ENCODE measurements around the gene CAND2. TPM values are rescaled to one million over a fixed set of nuclear protein-coding genes. Genes with fewer than 3 reads are reported as not detected.

CAND2 gene
- total and polyA plus RNA-seq, 9 donors: 3.5 to 25.1 (median 16.6) TPM

- Histone ChIP-seq H3K36me3 (no peaks in the 10 kb centered on the region), H3K27ac (no peak overlapping the region), H3K9me3 (no peaks in the 10 kb centered on the region), H3K27me3 (no peaks in the 10 kb centered on the region), H3K4me1 (ENCODE audit: insufficient read depth) (peaks cover 5% of the 10 kb centered on the region), H3K4me3 (no peak overlapping the region)
- 89 to 94% (median 93%) methylated on average over 5 of the region's 5 CpGs for WGBS, 3 donors
- DNase-seq: no peak
- no peak for TF ChIP-seq POLR2A (IDR thresholded peaks at IDR 0.05)
- TF ChIP-seq EP300 (IDR thresholded peaks at IDR 0.05): no peak
- no peak for TF ChIP-seq CTCF (IDR thresholded peaks at IDR 0.05)
- intact Hi-C loops (cut with DNase I): no loop called here
These were observed 44.9 kb upstream of the CAND2 start for GRCh38 chr3:12751571-12751970.

GRCh38 chr3:12752102-12752501, 44.4 kb upstream of the CAND2 start:
- intact Hi-C loops (cut with DNase I): no loop called here
- Histone ChIP-seq H3K27ac (no peak overlapping the region), H3K27me3 (no peaks in the 10 kb centered on the region), H3K4me1 (ENCODE audit: insufficient read depth) (peaks cover 5% of the 10 kb centered on the region), H3K9me3 (no peaks in the 10 kb centered on the region), H3K36me3 (no peaks in the 10 kb centered on the region), H3K4me3 (no peak overlapping the region)
- 57 to 62% (median 61%) methylated on average over 3 of the region's 3 CpGs for WGBS, 3 donors
- TF ChIP-seq POLR2A (IDR thresholded peaks at IDR 0.05) (no peak), EP300 (IDR thresholded peaks at IDR 0.05) (no peak), CTCF (IDR thresholded peaks at IDR 0.05) (no peak)
- DNase-seq: no peak

- Histone ChIP-seq H3K27me3 (no peaks in the 10 kb centered on the region), H3K9me3 (no peaks in the 10 kb centered on the region), H3K4me3 (no peak overlapping the region), H3K4me1 (ENCODE audit: insufficient read depth) (peaks cover 5% of the 10 kb centered on the region), H3K27ac (no peak overlapping the region), H3K36me3 (no peaks in the 10 kb centered on the region)
- no peak for TF ChIP-seq POLR2A (IDR thresholded peaks at IDR 0.05)
- no peak for TF ChIP-seq CTCF (IDR thresholded peaks at IDR 0.05)
- TF ChIP-seq EP300 (IDR thresholded peaks at IDR 0.05): no peak
- intact Hi-C loops (cut with DNase I): no loop called here
- DNase-seq: no peak
- WGBS, 3 donors: 66 to 71% (median 68%) methylated on average over 2 of the region's 2 CpGs
These were observed 43.7 kb upstream of the CAND2 start for GRCh38 chr3:12752809-12753208.

GRCh38 chr3:12753275-12754028, 43.0 kb upstream of the CAND2 start:
- H3K27me3 ChIP-seq: no peaks in the 10 kb centered on the region
- H3K4me1 ChIP-seq (ENCODE audit: insufficient read depth): peaks cover 7% of the 10 kb centered on the region
- intact Hi-C loops (cut with DNase I): no loop called here
- 92 to 94% (median 93%) methylated on average over 9 of the region's 9 CpGs for WGBS, 3 donors
- no peak overlapping the region for H3K27ac ChIP-seq
- no peaks in the 10 kb centered on the region for H3K9me3 ChIP-seq
- H3K4me3 ChIP-seq: no peak overlapping the region
- no peak for DNase-seq
- H3K36me3 ChIP-seq: no peaks in the 10 kb centered on the region
- TF ChIP-seq POLR2A (IDR thresholded peaks at IDR 0.05) (no peak), CTCF (IDR thresholded peaks at IDR 0.05) (no peak), EP300 (IDR thresholded peaks at IDR 0.05) (no peak)
